Sigmoid colon (tissue), 7 donors: ENCODE measurements around the gene AANAT. TPM values are rescaled to one million over a fixed set of nuclear protein-coding genes. Genes with fewer than 3 reads are reported as not detected.

ENCODE experiments used
- DNase-seq: peaks from one replicate; pipeline ENCODE4 v3.0.0-alpha.2; 2019
- H3K27ac ChIP-seq, 4 donors: fragments of 200-600 bp; sonication (generic); one replicate each; pipeline ENCODE4 v1.5.1; 2016 to 2019; ENCODE audit warnings: mild to moderate bottlenecking in 1 of 4
- H3K27me3 ChIP-seq, 3 donors: fragments of 200-600 bp; sonication (generic); one replicate each; pipeline ENCODE4 v1.5.1; 2019; ENCODE audit warnings: mild to moderate bottlenecking in 1 of 3
- H3K36me3 ChIP-seq, 4 donors: fragments of 200-600 bp; sonication (generic); one replicate each; pipeline ENCODE4 v1.5.1; 2016 to 2019
- H3K4me1 ChIP-seq, 4 donors: fragments of 200-600 bp; sonication (generic); one replicate each; pipeline ENCODE4 v1.5.1; 2017 to 2019
- H3K4me3 ChIP-seq, 4 donors: fragments of 200-600 bp; sonication (generic); one replicate each; pipeline ENCODE4 v1.5.1; 2017 to 2019; ENCODE audit warnings: mild to moderate bottlenecking in 2 of 4, moderate library complexity in 1 of 4
- H3K9me3 ChIP-seq, 4 donors: fragments of 200-600 bp in 3 of 4; sonication (generic) in 3 of 4; one replicate each; pipeline versions ENCODE4 v1.5.1 to v1.6.1; 2013 to 2019
- CTCF ChIP-seq, 4 experiments: fragments of 450-650 bp in 3 of 4; fragments of 200-600 bp in 1 of 4; IDR thresholded peaks; one replicate each; pipeline ENCODE4 v1.5.1; 2016 to 2019; ENCODE audit warnings: antibody characterized with exemption in 4 of 4, mild to moderate bottlenecking in 3 of 4, moderate library complexity in 2 of 4
- EP300 ChIP-seq, 4 donors: sonication (generic); formaldehyde crosslinking; IDR thresholded peaks; one replicate each; pipeline ENCODE4 v1.6.1; 2017; ENCODE audit warnings: antibody characterized with exemption in 4 of 4
- POLR2A ChIP-seq, 2 donors: fragments of 450-650 bp; IDR thresholded peaks; one replicate each; pipeline ENCODE4 v1.6.1; 2016; ENCODE audit warnings: antibody characterized with exemption in 2 of 2, mild to moderate bottlenecking in 2 of 2, moderate library complexity in 2 of 2
- POLR2AphosphoS5 ChIP-seq, 4 donors: sonication (generic); formaldehyde crosslinking; IDR thresholded peaks; one replicate each; pipeline ENCODE4 v1.6.1; 2017; ENCODE audit warnings: antibody characterized with exemption in 4 of 4
- WGBS, 2 donors: extraction: QIAGEN DNeasy Blood & Tissue Kit; methylation state at CpG; one replicate each; pipeline ENCODE4 v1.1.7; 2013; 5-methylcytosine and 5-hydroxymethylcytosine counted together
- intact Hi-C: fragments of 100-400 bp; cut with DNase I; formaldehyde crosslinking; loops from one replicate; pipeline ENCODE4 v1.15.1; 2023
- polyA plus RNA-seq, 3 donors: library from polyadenylated mRNA; stranded (reverse); fragments of 200-250 nt; gene quantifications; one replicate each; pipeline ENCODE4 v1.2.3, GENCODE V29; 2013
- total RNA-seq, 4 donors: library from RNA; depleted of rRNA; stranded (reverse); fragments of >200 nt; gene quantifications; one replicate each; pipeline ENCODE4 v1.1.0, GENCODE V29; 2016
- donor health status: healthy with polysubstance abuse.
- donor health status: Bipolar disorder and iron deficiency.
- donor health status: healthy.

AANAT gene
- total and polyA plus RNA-seq, 7 donors, result 0.12 TPM; not detected in 6

- WGBS, 2 donors, result 76 to 90% methylated on average over 13 of the region's 13 CpGs
- H3K9me3 ChIP-seq, result no peaks in the 10 kb centered on the region
- H3K27me3 ChIP-seq, result no peaks in the 10 kb centered on the region
- TF ChIP-seq POLR2AphosphoS5 (IDR thresholded peaks at IDR 0.05), result no peak
- TF ChIP-seq POLR2A (IDR thresholded peaks at IDR 0.05), result no peak
- TF ChIP-seq EP300 (IDR thresholded peaks at IDR 0.05), result no peak
- no peak for TF ChIP-seq CTCF (IDR thresholded peaks at IDR 0.05)
- H3K27ac ChIP-seq, result no peak overlapping the region
- no peak overlapping the region for H3K4me3 ChIP-seq
- H3K36me3 ChIP-seq, result peaks cover 0 to 3% (median 2%) of the 10 kb centered on the region in 4 donors
- no peaks in the 10 kb centered on the region for H3K4me1 ChIP-seq
- intact Hi-C loops, result no loop called here
- DNase-seq, result no peak
These were observed 2.8 kb downstream of the AANAT start for GRCh38 chr17:76469991-76470739.

GRCh38 chr17:76471498-76472257 is 4.3 kb downstream of the AANAT start:
- WGBS, 2 donors, result 91 to 94% methylated on average over 35 of the region's 35 CpGs
- no peak overlapping the region for H3K27ac ChIP-seq
- no peak for DNase-seq
- peaks cover 0 to 3% (median 2%) of the 10 kb centered on the region in 4 donors for H3K36me3 ChIP-seq
- no peaks in the 10 kb centered on the region for H3K9me3 ChIP-seq
- no peak for TF ChIP-seq EP300 (IDR thresholded peaks at IDR 0.05)
- TF ChIP-seq CTCF (IDR thresholded peaks at IDR 0.05), result no peak
- TF ChIP-seq POLR2A (IDR thresholded peaks at IDR 0.05), result no peak
- no peak for TF ChIP-seq POLR2AphosphoS5 (IDR thresholded peaks at IDR 0.05)
- intact Hi-C loops, result no loop called here
- H3K4me1 ChIP-seq, result no peaks in the 10 kb centered on the region
- H3K27me3 ChIP-seq, result no peaks in the 10 kb centered on the region
- H3K4me3 ChIP-seq, result no peak overlapping the region

- intact Hi-C loops, result no loop called here
- no peaks in the 10 kb centered on the region for H3K27me3 ChIP-seq
- H3K27ac ChIP-seq, result no peak overlapping the region
- no peaks in the 10 kb centered on the region for H3K9me3 ChIP-seq
- 94% methylated on average over 15 of the region's 15 CpGs for WGBS, 2 donors
- TF ChIP-seq POLR2AphosphoS5 (IDR thresholded peaks at IDR 0.05) (no peak), POLR2A (IDR thresholded peaks at IDR 0.05) (no peak), EP300 (IDR thresholded peaks at IDR 0.05) (no peak), CTCF (IDR thresholded peaks at IDR 0.05) (no peak)
- no peak overlapping the region for H3K4me3 ChIP-seq
- no peak for DNase-seq
- peaks cover 0 to 3% (median 2%) of the 10 kb centered on the region in 4 donors for H3K36me3 ChIP-seq
- no peaks in the 10 kb centered on the region for H3K4me1 ChIP-seq
These were observed 4.8 kb downstream of the AANAT start for GRCh38 chr17:76472258-76472645.

GRCh38 chr17:76472726-76473125 is 5.3 kb downstream of the AANAT start:
- intact Hi-C loops, result no loop called here
- no peaks in the 10 kb centered on the region for H3K4me1 ChIP-seq
- no peaks in the 10 kb centered on the region for H3K9me3 ChIP-seq
- WGBS, 2 donors, result 95 to 96% methylated on average over 11 of the region's 11 CpGs
- no peaks in the 10 kb centered on the region for H3K27me3 ChIP-seq
- DNase-seq, result no peak
- no peak overlapping the region for H3K4me3 ChIP-seq
- H3K27ac ChIP-seq, result no peak overlapping the region
- H3K36me3 ChIP-seq, result peaks cover 0 to 3% (median 2%) of the 10 kb centered on the region in 4 donors
- TF ChIP-seq EP300 (IDR thresholded peaks at IDR 0.05) (no peak), CTCF (IDR thresholded peaks at IDR 0.05) (no peak), POLR2AphosphoS5 (IDR thresholded peaks at IDR 0.05) (no peak), POLR2A (IDR thresholded peaks at IDR 0.05) (no peak)
